GM23338 (cell line): ENCODE results near the gene KRTAP5-1. TPM values are rescaled to one million over a fixed set of nuclear protein-coding genes. Genes with fewer than 3 reads are reported as not detected.

Experiments
- polyA plus RNA-seq: library from polyadenylated mRNA; unstranded; fragments of >200 nt; fragmentation: Nextera tagmentation; extraction: Ambion mirVana; gene quantifications from 2 replicates; pipeline ENCODE4 v1.2.1, GENCODE V29; 2016
- total RNA-seq: library from RNA; depleted of rRNA; stranded (reverse); fragments of >200 nt; shearing (Covaris generic); gene quantifications from 2 replicates; pipeline ENCODE4 v1.2.3, GENCODE V29; 2014; rRNA removed

Gene KRTAP5-1
- total and polyA plus RNA-seq, 2 experiments from 2014 or later: not detected

Other genes with a start within 250 kb of the KRTAP5-1 start
- 15.0 and 20.3 TPM in 2 replicates for gene BRSK2, start 195.3 kb downstream of the KRTAP5-1 start, total RNA-seq
- gene BRSK2, start 195.3 kb downstream of the KRTAP5-1 start, polyA plus RNA-seq: 7.2 and 10.1 TPM in 2 replicates
- 19.7 and 24.9 TPM in 2 replicates for gene MOB2, start 98.5 kb downstream of the KRTAP5-1 start, total RNA-seq
- 7.7 and 10.1 TPM in 2 replicates for gene MOB2, start 98.5 kb downstream of the KRTAP5-1 start, polyA plus RNA-seq
- gene DUSP8, start 13.0 kb downstream of the KRTAP5-1 start, total RNA-seq: 1.1 and 3.3 TPM in 2 replicates
- gene DUSP8, start 13.0 kb downstream of the KRTAP5-1 start, polyA plus RNA-seq: 1.1 TPM in 2 replicates
- gene KRTAP5-2, start 13.0 kb upstream of the KRTAP5-1 start, total RNA-seq: not detected in 2 replicates
- not detected in 2 replicates for gene KRTAP5-2, start 13.0 kb upstream of the KRTAP5-1 start, polyA plus RNA-seq
- not detected in 2 replicates for gene KRTAP5-3, start 23.2 kb upstream of the KRTAP5-1 start, total RNA-seq
- gene KRTAP5-3, start 23.2 kb upstream of the KRTAP5-1 start, polyA plus RNA-seq: not detected in 2 replicates
- not detected in 2 replicates for gene KRTAP5-4, start 36.9 kb upstream of the KRTAP5-1 start, total RNA-seq
- gene KRTAP5-4, start 36.9 kb upstream of the KRTAP5-1 start, polyA plus RNA-seq: not detected in 2 replicates
- gene KRTAP5-5, start 44.5 kb upstream of the KRTAP5-1 start, total RNA-seq: not detected in 2 replicates
- gene KRTAP5-5, start 44.5 kb upstream of the KRTAP5-1 start, polyA plus RNA-seq: not detected in 2 replicates
- not detected in 2 replicates for gene KRTAP5-6, start 111.9 kb upstream of the KRTAP5-1 start, total RNA-seq
- not detected in 2 replicates for gene KRTAP5-6, start 111.9 kb upstream of the KRTAP5-1 start, polyA plus RNA-seq
- not detected in 2 replicates for gene IFITM10, start 165.3 kb upstream of the KRTAP5-1 start, total RNA-seq
- 0.06 TPM in 1 of 2 replicates, not detected in the other for gene IFITM10, start 165.3 kb upstream of the KRTAP5-1 start, polyA plus RNA-seq
- gene CTSD, start 178.6 kb upstream of the KRTAP5-1 start, total RNA-seq: 198 and 251 TPM in 2 replicates
- gene CTSD, start 178.6 kb upstream of the KRTAP5-1 start, polyA plus RNA-seq: 67.1 and 73.6 TPM in 2 replicates
- gene SYT8, start 249.7 kb upstream of the KRTAP5-1 start, total RNA-seq: not detected in 2 replicates
- not detected in 2 replicates for gene SYT8, start 249.7 kb upstream of the KRTAP5-1 start, polyA plus RNA-seq